Endothelial cell (in vitro differentiated cells): ENCODE data around the gene ITPR2. TPM values are rescaled to one million over a fixed set of nuclear protein-coding genes. Genes with fewer than 3 reads are reported as not detected.

Experiments
- DNase-seq: peaks from one replicate; pipeline ENCODE4 v3.0.0; 2021; ENCODE audit warnings: low spot score
- H3K27ac Mint-ChIP-seq: one replicate; pipeline ENCODE4 v1.8.0; 2021; ENCODE audit warnings: mixed read lengths, inconsistent platforms; ENCODE audit not compliant: unreplicated experiment
- H3K27me3 Mint-ChIP-seq: one replicate; pipeline ENCODE4 v1.8.0; 2021; ENCODE audit warnings: mild to moderate bottlenecking, moderate library complexity, mixed read lengths, inconsistent platforms; ENCODE audit not compliant: unreplicated experiment
- H3K36me3 Mint-ChIP-seq: one replicate; pipeline ENCODE4 v1.8.0; 2021; ENCODE audit warnings: mild to moderate bottlenecking, low read depth, mixed read lengths, inconsistent platforms; ENCODE audit not compliant: unreplicated experiment
- H3K4me1 Mint-ChIP-seq: one replicate; pipeline ENCODE4 v1.8.0; 2021; ENCODE audit warnings: mild to moderate bottlenecking, mixed read lengths, inconsistent platforms; ENCODE audit not compliant: unreplicated experiment
- H3K4me3 Mint-ChIP-seq: one replicate; pipeline ENCODE4 v1.8.0; 2021; ENCODE audit warnings: mild to moderate bottlenecking, mixed read lengths, inconsistent platforms; ENCODE audit not compliant: unreplicated experiment
- H3K9me3 Mint-ChIP-seq: one replicate; pipeline ENCODE4 v1.8.0; 2021; ENCODE audit warnings: mixed read lengths, inconsistent platforms; ENCODE audit not compliant: unreplicated experiment
- total RNA-seq: library from RNA; stranded (reverse); fragmentation: NEBNext Ultra II Directional; extraction: Animal tissue kit (Norgen Biotek cat#: 25700); gene quantifications from one replicate; pipeline ENCODE4 v1.2.1, GENCODE V29; 2021; ENCODE audit not compliant: unreplicated experiment
- TF ChIP-seq, protein P1 (sequence below): fragments of 200-600 bp; sonication (generic); IDR thresholded peaks from one replicate; pipeline ENCODE4 v1.5.0; 2021; ENCODE audit warnings: antibody characterized with exemption; ENCODE audit not compliant: unreplicated experiment

Gene ITPR2
- total RNA-seq, 1 donor from 2014 or later, result 33.8 TPM

DNA sequence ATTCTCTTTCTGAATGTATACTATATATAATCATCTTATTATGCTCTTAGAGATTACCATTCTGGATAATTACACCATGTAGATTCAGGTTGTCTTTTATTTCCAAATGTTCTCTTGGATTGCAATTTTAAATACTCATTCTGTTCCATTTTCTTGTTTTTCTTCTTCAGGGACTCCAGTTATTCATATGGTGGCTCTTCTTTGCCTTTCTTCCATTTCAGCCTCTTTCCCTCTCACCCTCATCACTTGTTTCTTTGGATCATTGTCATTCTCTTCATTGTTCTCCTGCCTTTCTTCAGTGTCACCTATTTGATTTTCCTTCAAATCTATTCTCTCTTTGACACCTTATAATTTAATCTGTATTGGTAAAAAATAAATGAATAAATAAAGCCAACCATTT, 182.0 kb downstream of the ITPR2 start:
- no peaks in the 10 kb centered on the region for H3K27me3 Mint-ChIP-seq
- TF ChIP-seq, protein P1, sequence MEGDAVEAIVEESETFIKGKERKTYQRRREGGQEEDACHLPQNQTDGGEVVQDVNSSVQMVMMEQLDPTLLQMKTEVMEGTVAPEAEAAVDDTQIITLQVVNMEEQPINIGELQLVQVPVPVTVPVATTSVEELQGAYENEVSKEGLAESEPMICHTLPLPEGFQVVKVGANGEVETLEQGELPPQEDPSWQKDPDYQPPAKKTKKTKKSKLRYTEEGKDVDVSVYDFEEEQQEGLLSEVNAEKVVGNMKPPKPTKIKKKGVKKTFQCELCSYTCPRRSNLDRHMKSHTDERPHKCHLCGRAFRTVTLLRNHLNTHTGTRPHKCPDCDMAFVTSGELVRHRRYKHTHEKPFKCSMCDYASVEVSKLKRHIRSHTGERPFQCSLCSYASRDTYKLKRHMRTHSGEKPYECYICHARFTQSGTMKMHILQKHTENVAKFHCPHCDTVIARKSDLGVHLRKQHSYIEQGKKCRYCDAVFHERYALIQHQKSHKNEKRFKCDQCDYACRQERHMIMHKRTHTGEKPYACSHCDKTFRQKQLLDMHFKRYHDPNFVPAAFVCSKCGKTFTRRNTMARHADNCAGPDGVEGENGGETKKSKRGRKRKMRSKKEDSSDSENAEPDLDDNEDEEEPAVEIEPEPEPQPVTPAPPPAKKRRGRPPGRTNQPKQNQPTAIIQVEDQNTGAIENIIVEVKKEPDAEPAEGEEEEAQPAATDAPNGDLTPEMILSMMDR, result no peak
- no peak overlapping the region for H3K27ac Mint-ChIP-seq
- H3K9me3 Mint-ChIP-seq, result no peaks in the 10 kb centered on the region
- peaks cover 3% of the 10 kb centered on the region for H3K4me1 Mint-ChIP-seq
- no peak overlapping the region for H3K4me3 Mint-ChIP-seq
- peaks cover 22% of the 10 kb centered on the region for H3K36me3 Mint-ChIP-seq
- DNase-seq, result no peak

- Mint-ChIP-seq H3K27me3 (no peaks in the 10 kb centered on the region), H3K4me3 (no peak overlapping the region)
- TF ChIP-seq, protein P1, result no peak
Measured at GRCh38 chr12:26648999-26649398, 184.0 kb downstream of the ITPR2 start.

GRCh38 chr12:26648584-26648983, 184.4 kb downstream of the ITPR2 start:
- no peaks in the 10 kb centered on the region for H3K9me3 Mint-ChIP-seq
- H3K4me1 Mint-ChIP-seq, result peaks cover 3% of the 10 kb centered on the region
- no peak overlapping the region for H3K4me3 Mint-ChIP-seq
- TF ChIP-seq, protein P1, result no peak
- peaks cover 15% of the 10 kb centered on the region for H3K36me3 Mint-ChIP-seq
- DNase-seq, result no peak
- no peak overlapping the region for H3K27ac Mint-ChIP-seq
- no peaks in the 10 kb centered on the region for H3K27me3 Mint-ChIP-seq

More at GRCh38 chr12:26648999-26649398, 184.0 kb downstream of the ITPR2 start:
- Mint-ChIP-seq H3K4me1 (peaks cover 3% of the 10 kb centered on the region), H3K9me3 (no peaks in the 10 kb centered on the region), H3K36me3 (peaks cover 15% of the 10 kb centered on the region), H3K27ac (no peak overlapping the region)
- no peak for DNase-seq

- H3K9me3 Mint-ChIP-seq, result no peaks in the 10 kb centered on the region
- peaks cover 15% of the 10 kb centered on the region for H3K36me3 Mint-ChIP-seq
- TF ChIP-seq, protein P1, result no peak
- no peak for DNase-seq
- no peak overlapping the region for H3K4me3 Mint-ChIP-seq
- H3K27me3 Mint-ChIP-seq, result no peaks in the 10 kb centered on the region
- H3K4me1 Mint-ChIP-seq, result peaks cover 3% of the 10 kb centered on the region
- H3K27ac Mint-ChIP-seq, result no peak overlapping the region
Measured at GRCh38 chr12:26648066-26648465, 184.9 kb downstream of the ITPR2 start.

GRCh38 chr12:26647088-26647487, 185.9 kb downstream of the ITPR2 start:
- TF ChIP-seq, protein P1, result no peak
- Mint-ChIP-seq H3K36me3 (peaks cover 15% of the 10 kb centered on the region), H3K27ac (no peak overlapping the region), H3K27me3 (no peaks in the 10 kb centered on the region), H3K4me3 (no peak overlapping the region), H3K9me3 (no peaks in the 10 kb centered on the region), H3K4me1 (peaks cover 3% of the 10 kb centered on the region)
- DNase-seq, result no peak
